ENCODE measurements around the gene CECR2.

CECR2 gene

DNA sequence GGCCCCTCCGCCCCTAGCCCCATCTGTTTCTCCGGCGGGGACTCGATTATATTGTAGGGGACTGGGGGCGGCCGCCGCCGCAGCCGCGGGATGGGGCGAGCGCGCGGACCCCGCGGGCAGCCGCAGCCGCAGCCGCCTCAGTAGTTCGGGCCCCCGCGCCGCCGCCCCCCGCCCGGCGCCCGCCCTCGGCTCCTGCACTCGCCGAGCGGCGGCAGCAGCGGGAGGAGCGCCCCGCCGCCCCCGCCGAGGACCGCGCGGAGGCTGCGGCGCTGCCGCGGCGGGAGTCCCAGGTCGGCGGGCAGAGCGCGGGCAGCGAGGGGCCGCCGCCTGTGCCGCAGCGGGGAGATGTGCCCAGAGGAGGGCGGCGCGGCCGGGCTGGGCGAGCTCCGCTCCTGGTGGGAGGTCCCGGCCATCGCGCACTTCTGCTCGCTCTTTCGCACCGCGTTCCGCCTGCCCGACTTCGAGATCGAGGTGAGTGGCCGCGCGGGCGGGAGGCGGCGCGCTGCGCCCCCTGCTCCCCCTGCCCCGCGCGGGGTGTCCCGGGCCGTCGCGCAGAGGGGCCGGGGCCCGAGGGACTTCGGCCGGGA lies at the start of gene CECR2:
CECR2 (plus strand) TSS at position 22 of the 587 bp plus-strand sequence; CDS start at position 346, 324 bp downstream.
- no peak for DNase-seq (ENCODE audit: low read depth in 2 of 2)

DNA sequence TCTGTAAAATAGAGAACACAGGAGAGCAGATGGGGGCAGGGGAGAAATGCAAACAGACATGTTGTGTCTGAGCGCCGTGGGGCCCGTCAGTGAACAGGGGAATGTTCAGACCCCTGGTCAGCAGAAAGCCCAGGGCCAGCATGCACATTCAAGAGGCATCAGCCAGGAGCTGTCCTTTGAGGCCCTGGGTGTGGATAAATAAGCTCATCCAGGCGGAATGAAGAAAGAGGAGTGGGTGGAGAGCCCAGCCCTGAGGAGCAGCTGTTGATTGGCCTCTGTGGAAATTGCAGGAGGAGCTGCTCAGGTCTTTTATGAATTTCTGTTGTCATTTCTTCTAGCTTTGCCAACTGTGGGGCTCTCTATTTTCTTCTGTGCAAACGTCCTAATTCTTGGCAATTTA lies 49.7 kb upstream of the CECR2 start:
- DNase-seq (ENCODE audit: low read depth in 2 of 2), result no peak

DNA sequence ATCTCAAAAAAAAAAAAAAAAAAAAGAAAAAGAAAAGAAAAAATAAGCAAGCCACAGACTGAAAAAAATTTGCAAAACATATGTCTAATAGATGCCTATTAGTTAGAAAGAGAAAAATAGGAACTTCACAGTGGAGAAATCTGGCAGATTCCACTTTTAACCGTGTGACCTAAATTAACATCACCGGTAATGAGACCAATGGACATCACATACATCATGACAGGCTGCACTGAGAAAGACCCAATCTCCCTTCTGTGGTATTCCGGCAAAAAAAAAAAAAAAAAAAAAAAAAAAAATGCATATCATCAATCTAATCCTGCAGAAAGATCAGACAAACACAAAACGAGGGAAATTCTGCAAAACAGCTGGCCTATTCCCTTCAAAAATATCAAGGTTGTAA lies 46.7 kb upstream of the CECR2 start:
- no peak for DNase-seq (ENCODE audit: low read depth in 2 of 2)

DNA sequence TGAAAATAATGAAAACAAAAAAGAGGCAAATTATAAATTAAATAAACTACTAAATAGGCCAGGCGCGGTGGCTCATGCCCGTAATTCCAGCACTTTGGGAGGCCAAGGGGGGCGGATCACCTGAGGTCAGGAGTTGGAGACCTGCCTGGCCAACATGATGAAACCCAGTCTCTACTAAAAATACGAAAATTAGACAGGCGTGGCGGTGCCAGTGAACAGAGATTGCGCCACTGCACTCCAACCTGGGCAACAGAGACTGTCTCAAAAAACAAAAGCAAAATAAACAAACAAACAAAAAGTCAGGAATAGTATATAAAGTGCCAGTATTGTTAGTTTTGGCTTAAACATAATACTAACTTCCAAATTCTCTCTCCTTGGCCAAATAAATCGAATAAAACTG lies 37.6 kb upstream of the CECR2 start:
- no peak for DNase-seq (ENCODE audit: low read depth in 2 of 2)

DNA sequence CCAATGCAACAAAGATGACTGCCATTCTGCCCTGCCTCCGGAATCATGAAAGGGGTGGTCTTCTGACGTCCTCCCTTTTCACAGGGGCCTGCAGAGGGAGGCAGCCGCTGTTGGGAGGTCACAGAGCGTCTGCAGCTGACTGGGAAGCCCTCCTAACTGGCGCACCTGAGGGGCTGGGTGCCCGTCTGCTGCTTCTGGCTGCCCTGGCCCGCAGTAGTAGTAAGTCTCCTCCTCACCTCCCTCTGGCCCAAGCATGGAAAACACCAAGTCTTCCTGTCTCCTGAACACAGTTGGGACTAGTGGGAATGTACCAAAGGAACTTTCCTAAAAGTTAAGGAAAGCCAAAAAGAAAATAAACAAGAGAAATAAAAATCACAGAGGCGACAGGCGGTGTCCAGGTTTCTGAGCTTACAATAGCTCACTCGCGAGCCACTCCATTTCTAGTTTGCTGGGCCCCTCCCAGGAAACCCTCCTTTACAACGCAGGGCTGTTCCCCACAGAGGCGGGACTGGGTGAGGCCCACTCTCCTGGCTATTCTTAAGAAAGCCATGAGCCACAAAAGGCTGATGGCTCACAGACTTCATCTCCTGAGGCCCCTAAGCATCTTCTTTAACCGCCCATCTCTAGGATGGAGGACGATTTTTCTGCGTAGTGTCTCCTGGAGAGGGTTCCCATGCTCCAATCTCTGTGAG lies 37.0 kb upstream of the CECR2 start:
- DNase-seq (ENCODE audit: low read depth in 2 of 2), result no peak

DNA sequence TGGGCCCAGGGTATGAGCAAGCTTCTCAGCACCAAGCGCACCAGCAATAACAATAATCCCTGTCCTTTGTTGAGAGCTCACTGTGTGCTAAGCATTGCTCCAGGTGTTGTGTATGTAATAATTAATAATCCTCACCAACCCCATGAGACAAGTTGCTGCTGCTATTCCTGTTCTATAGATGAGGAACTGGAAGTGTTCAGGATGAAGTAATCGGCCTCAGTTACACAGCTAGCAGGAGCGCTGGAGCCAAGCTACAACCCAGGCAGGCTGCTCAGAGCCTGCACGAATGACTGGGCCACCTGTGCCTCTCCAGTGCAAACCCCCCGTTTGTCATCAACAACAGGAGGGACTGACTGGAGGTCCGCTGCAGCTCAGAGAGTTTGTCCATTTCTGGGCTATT lies 35.2 kb upstream of the CECR2 start:
- no peak for DNase-seq (ENCODE audit: low read depth in 2 of 2)

DNA sequence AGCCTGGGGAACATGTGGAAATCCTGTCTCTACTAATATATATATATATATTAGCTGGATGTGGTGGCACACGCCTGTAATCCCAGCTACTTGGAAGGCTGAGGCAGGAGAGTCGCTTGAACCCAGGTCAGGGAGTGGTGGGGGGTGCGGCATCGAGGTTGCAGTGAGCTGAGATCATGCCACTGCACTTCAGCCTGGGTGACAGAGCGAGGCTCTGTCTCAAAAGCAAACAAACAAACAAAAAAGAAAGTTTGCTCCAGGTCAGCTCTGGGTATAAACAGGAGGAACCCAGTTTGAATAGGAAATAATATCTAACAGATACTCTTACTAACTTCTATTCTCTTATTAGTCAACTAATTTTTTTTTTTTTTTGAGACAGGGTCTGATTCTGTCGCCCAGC lies 34.3 kb upstream of the CECR2 start:
- no peak for DNase-seq (ENCODE audit: low read depth in 2 of 2)

DNA sequence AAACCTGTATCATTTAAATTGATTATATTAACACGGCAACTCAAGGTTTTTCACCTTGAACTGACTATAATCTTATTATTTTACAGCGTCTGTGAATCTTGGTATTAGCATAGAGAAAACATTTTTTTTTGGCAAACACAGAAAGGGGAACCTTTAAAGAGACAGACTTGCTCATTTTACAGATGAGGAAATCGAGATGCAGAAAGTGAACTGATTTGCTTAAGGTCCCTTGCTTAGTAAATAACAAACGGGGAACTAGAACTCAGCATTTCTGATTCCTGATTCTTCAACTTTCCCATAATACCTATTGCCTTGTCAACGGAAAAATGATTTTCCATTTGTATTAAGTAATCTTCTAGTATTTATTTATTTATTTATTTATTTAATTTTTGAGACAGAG lies 33.2 kb upstream of the CECR2 start:
- DNase-seq (ENCODE audit: low read depth in 2 of 2), result no peak

DNA sequence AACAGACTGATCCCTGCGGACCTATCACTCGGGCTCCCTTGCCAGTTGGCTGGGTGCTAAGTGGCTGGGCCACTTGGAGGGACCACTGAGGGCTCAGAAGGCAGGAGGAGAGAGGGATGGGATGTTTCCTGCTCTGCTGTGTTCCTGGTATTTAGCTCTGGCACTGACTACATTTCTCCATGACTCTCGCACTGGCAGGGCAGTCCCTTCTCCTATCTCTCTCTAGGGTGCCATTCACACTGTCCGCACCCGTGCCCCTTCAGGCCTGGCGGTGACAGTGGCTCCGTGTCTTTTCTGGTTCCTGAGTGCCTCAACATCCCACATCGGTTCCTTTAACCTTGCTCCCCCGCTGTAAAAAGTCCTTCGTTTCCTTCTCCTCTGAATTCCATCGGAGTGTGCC lies 31.6 kb upstream of the CECR2 start:
- DNase-seq (ENCODE audit: low read depth in 2 of 2), result no peak

DNA sequence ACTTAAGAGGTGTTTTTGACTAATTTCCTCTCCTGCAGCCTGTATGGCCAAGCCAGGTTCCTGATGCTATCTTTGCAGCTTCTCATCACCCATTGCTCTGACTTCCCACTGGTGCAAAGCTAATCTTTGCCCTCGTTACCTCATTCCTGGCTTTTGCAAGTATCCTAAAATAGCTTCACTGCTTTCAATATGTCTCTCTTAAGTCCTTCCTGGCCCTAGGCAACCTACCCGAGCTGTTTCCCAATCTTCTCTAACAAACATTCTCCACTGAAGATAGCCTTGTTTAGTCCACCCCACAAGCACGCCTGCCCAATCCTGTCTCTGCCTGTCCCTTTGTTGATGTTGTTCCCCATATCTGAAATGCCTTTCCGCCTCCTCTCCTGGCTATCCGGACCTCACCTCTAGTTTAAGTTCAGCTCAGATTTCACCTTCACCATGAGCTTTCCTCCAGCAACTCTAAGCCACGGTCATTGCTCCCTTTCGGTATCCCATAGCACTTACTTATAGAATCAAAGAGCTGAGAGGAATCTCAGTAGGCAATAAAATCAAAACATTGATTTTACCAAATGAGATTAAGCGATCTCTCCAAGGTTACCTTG lies 30.1 kb upstream of the CECR2 start:
- no peak for DNase-seq (ENCODE audit: low read depth in 2 of 2)

DNA sequence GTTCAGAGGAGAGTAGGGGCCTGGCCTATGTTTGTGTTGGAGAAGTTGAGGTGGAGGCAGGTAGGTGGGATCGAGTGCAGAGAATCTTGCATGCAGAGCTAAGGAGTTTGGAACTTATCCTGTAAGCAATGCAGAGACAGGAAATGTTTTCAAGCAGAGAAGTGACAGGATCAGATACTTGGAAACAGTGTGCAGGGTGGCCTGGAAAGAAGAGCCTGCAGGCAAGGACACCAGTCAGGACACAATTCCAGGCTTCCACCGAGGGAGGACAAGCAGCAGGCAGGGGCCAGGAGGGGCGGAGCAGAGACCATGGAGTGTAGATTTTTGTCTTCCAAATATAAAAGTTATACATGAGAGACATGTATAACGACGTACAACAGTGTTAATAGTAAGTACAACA lies 26.9 kb upstream of the CECR2 start:
- no peak for DNase-seq (ENCODE audit: low read depth in 2 of 2)

DNA sequence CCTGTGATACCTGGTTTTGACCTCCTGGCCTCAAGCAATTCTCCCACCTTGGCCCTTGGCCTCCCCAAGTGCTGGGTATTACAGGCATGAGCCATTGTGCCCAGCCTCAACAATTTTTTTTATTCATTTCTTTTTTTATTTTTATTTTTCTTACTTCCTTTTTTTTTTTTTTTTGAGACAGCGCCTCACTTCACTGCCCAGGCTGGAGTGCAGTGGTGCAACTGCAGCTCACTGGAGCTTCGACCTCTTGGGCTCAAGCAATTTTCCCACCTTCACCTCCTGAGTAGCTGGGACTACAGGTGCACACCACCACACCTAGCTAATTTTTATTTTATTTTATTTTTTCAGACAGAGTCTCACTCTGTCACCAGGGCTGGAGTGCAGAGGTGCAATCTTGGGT lies 25.5 kb upstream of the CECR2 start:
- no peak for DNase-seq (ENCODE audit: low read depth in 2 of 2)

DNA sequence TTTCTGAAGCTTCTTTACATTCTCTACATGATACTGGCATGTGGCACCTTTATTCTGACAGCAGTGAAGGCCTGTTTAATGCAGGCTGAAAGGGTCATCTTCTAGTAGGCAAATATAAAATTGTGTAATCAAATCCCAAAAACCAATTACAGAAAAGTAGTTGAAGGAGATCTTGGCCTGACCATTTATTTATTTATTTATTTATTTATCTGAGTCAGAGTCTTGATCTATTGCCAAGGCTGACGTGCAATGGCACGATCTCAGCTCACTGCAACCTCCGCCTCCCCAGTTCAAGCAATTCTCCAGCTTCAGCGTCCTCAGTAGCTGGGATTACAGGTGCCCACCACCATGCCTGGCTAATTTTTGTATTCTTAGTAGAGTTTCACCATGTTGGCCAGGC lies 22.7 kb upstream of the CECR2 start:
- DNase-seq (ENCODE audit: low read depth in 2 of 2), result no peak

DNA sequence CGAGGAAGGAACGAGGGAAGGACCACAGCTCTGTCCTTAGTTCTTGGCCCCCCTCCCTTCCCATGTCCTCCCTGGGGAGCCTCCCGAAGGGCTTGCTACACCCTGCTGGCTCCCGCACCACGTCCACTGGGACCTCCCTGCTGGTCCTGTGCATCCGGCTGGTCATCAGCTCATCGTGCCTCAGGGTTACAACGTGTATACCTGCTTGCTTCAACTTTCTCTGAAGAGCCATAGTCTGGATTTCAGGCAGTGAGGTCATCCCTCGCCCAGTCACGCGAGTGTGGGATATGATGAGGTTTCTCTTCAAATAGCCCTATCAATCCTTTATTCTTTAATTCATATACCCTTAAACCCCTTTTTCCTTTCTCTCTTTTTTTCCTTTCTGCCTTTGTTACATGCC lies 21.5 kb upstream of the CECR2 start:
- no peak for DNase-seq (ENCODE audit: low read depth in 2 of 2)

DNA sequence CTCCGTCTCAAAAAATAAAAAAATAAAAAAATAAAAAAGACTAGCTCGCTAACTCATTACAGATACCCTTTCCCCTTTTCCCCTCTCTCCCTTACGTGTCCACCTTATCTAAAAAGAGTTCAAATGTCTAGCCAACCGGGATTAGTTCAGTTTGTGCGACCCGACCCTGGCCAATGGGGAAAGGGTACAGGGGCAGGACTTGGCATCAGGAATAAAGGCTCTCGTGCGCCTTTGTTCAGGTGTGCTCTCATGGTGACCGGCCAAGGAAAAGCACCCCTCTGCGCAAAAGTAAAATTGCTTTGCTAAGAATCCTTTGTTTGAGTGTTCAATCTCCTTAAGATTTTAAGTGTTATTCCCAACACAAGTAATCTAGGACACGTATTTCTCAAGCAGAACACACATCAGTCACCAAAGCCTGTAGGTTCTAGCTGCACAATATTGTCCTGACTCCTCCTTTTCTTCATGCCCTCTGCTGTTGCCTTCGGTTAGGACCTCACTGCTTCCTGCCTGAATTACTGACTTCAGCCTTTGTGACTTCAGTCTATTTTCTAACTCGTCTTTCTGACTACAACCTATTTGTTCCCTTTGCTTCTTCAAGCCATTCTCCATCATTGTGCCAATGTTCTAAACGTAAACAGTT lies 20.7 kb upstream of the CECR2 start:
- DNase-seq (ENCODE audit: low read depth in 2 of 2), result no peak

DNA sequence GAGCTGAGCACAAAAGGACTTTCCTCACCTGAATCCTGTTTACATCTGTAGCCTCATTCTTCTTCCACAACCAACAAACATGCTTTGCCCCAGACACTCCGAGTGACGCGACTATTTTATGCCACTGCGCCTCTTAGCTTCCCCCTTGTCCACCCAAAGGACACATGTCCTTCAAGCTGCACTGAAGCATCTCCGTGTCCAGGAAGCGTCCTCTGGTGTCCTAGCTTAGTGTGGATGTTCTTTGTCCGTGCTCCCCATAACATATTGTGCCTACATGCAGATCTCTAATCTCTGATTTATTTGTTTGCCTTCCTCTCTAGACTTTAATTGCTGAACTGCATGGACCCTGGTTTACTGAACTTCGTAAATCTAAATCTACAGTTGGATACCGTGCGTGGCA lies 20.1 kb upstream of the CECR2 start:
- no peak for DNase-seq (ENCODE audit: low read depth in 2 of 2)

DNA sequence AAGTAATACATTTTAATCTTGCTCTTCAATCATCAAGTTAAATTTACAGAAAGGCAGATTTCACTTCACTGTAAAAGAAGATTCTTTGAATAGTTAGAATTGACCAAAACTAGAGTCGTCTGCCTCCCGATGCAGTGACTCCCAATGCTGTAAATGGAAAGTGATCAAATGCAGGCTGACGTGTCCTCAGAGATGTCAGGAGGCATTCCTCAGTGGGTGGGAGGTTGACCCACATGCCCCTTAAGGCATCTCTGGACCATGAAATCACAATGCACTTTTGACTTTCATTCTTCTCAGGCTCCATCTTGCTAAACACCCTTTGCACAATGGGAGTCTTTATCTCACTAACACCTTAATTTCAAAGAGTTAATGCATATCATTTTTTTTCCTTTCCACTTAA lies 19.0 kb upstream of the CECR2 start:
- DNase-seq (ENCODE audit: low read depth in 2 of 2), result no peak

DNA sequence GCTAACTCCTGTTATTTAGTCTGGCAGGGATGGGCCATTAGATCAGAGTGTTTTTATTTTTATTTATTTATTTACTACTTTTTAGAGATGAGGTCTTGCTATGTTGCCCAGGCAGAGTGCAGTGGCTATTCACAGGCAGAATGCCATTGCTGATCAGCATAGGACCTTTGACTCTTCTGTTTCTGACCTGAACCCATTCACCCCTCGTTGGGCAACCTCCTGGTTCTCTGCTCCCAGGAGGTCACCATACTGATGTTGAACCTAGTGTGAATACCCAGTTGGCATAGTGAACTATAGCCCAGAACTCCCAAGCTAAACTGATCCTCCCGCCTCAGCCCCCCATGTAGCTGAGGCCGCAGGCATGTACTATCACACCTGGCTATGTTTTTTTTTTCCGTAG lies 16.5 kb upstream of the CECR2 start:
- no peak for DNase-seq (ENCODE audit: low read depth in 2 of 2)

DNA sequence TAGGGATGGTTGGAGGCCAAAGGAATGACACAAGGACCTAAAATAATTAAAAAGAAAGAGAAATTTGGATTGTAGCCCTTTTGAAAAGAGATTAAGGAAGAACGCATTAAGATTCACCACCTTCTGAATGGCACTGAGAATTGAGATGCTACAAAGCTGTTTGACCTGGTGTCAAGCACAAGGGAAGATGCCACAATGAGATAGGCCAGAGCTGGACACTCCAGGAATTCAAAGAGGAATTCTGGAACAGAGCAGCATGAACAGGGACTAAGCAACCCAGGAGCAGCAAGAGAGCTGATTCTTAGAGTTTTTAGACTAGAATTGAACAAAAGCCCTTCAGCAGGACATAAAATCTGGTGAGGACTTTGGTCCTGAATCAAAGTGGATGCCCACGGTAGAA lies 11.6 kb upstream of the CECR2 start:
- DNase-seq (ENCODE audit: low read depth in 2 of 2), result no peak

DNA sequence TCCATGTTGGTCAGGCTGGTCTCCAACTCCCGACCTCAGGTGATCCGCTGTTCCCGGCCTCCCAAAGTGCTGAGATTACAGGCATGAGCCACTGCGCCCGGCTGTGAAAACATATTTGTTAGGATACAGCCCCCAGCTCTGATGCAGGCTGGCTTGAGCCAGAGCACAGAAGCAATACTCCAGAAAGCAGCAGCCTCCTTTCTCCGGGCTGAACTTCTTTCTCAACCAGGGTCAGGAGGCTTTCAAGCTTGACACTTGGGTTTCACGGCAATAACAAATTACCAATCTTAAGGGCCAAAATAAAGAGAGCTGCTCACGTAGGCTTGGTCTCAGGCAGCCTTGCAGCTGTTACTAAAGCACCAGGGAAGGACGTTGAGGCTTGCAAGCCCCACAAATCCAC lies 10.8 kb upstream of the CECR2 start:
- no peak for DNase-seq (ENCODE audit: low read depth in 2 of 2)

DNA sequence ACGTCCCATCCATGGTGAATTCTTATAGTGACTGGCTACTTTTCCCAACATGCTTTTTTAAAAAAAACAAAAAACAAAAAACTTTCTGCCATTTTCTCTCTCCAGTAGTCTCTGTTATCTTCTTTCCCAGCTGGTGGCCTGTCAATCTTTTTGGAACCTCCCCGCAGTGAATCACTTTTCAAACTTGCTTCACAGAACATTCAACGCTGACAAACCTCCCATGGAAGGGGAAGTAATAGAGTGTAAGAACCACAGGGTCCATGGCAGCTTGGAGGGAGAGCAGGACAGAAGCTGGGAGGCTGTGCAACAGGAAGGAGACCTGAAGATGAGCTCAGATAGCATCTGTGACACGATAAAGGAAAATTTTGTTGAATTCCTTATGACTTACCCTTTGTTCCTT lies 9.8 kb upstream of the CECR2 start:
- DNase-seq (ENCODE audit: low read depth in 2 of 2), result no peak

DNA sequence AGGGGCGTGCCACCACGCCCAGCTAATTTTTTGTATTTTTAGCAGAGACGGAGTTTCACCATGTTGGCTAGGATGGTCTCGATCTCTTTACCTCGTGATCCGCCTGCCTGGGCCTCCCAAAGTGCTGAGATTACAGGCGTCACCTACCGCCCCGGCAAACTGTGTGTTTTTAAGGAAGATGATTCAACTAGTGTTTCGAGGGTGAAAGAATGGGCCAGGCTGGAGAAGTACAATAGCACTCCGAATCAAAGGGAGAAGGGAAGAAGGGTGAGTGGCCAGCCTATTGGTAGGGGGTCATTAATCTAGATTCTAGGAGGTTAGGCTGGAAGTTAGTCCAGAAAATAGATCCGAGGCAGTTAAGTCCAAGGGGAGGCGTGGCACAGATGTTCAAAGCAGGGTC lies 2.9 kb upstream of the CECR2 start:
- no peak for DNase-seq (ENCODE audit: low read depth in 2 of 2)

DNA sequence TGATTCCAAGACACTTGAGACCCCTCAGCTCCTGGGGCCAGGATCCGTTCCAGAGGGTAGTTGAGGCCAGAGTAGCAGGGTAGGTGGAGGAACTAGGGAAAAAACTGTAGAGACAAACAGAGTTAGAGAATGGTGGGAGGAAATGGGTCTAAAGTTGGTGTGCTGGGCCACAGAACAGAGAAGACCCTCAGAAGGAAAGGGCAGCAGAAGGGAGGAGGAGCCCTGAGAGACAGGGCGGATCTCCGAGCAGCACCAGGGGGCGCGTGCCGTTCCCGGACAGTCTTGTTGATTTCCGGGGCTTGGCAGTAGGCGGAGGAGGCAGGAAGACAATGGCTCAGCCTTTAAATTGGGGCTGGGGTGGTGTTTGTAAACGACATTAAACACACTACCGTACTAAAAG lies 2.4 kb upstream of the CECR2 start:
- no peak for DNase-seq (ENCODE audit: low read depth in 2 of 2)
